ENCODE measurements around the gene ILKAP.

ILKAP gene

GRCh38 chr2:238152771-238153688 lies 50.5 kb downstream of the ILKAP start:
- no peak for DNase-seq (ENCODE audit: low read depth in 3 of 3, low spot score in 1 of 3)

GRCh38 chr2:238151628-238152235 lies 51.8 kb downstream of the ILKAP start:
- DNase-seq (ENCODE audit: low read depth in 3 of 3, low spot score in 1 of 3) = no peak

GRCh38 chr2:238151205-238151604 lies 52.3 kb downstream of the ILKAP start:
- DNase-seq (ENCODE audit: low read depth in 3 of 3, low spot score in 1 of 3) = no peak

- DNase-seq (ENCODE audit: low read depth in 3 of 3, low spot score in 1 of 3) = no peak
These were observed 52.8 kb downstream of the ILKAP start for GRCh38 chr2:238150686-238151085.

GRCh38 chr2:238149841-238150572 lies 53.5 kb downstream of the ILKAP start:
- no peak for DNase-seq (ENCODE audit: low read depth in 3 of 3, low spot score in 1 of 3)

- DNase-seq (ENCODE audit: low read depth in 3 of 3, low spot score in 1 of 3) = no peak
These were observed 54.5 kb downstream of the ILKAP start for GRCh38 chr2:238148981-238149380.

- DNase-seq (ENCODE audit: low read depth in 3 of 3, low spot score in 1 of 3) = no peak
These were observed 56.5 kb downstream of the ILKAP start for GRCh38 chr2:238146884-238147544.

GRCh38 chr2:238145851-238146250 lies 57.6 kb downstream of the ILKAP start:
- DNase-seq (ENCODE audit: low read depth in 3 of 3, low spot score in 1 of 3) = no peak

- DNase-seq (ENCODE audit: low read depth in 3 of 3, low spot score in 1 of 3) = no peak
These were observed 58.4 kb downstream of the ILKAP start for GRCh38 chr2:238145046-238145445.

- no peak for DNase-seq (ENCODE audit: low read depth in 3 of 3, low spot score in 1 of 3)
These were observed 59.2 kb downstream of the ILKAP start for GRCh38 chr2:238144262-238144661.

GRCh38 chr2:238143239-238143951 lies 60.1 kb downstream of the ILKAP start:
- DNase-seq (ENCODE audit: low read depth in 3 of 3, low spot score in 1 of 3) = no peak

- DNase-seq (ENCODE audit: low read depth in 3 of 3, low spot score in 1 of 3) = no peak
These were observed 60.9 kb downstream of the ILKAP start for GRCh38 chr2:238142382-238143205.

GRCh38 chr2:238141541-238142318 lies 61.8 kb downstream of the ILKAP start:
- DNase-seq (ENCODE audit: low read depth in 3 of 3, low spot score in 1 of 3) = no peak

GRCh38 chr2:238140721-238141540 lies 62.6 kb downstream of the ILKAP start:
- no peak for DNase-seq (ENCODE audit: low read depth in 3 of 3, low spot score in 1 of 3)

- DNase-seq (ENCODE audit: low read depth in 3 of 3, low spot score in 1 of 3) = no peak
These were observed 63.5 kb downstream of the ILKAP start for GRCh38 chr2:238140040-238140439.

GRCh38 chr2:238139196-238140039 lies 64.1 kb downstream of the ILKAP start:
- peak in 1 of 3 donors; percentile 14 for DNase-seq (ENCODE audit: low read depth in 3 of 3, low spot score in 1 of 3)

Measured in stimulated activated CD4-positive, alpha-beta T cell treated with anti-CD3 and anti-CD28 coated beads, TNF-alpha, amount 100 ng/mL, for 1 hour (primary cell).